Activated CD4-positive, alpha-beta T cell treated with anti-CD3 and anti-CD28 coated beads, Interleukin-2, amount 10 ng/mL, durations not matched to agents 7 days and 5 days (primary cell): Measurements from ENCODE around the gene SYNE1. TPM values are rescaled to one million over a fixed set of nuclear protein-coding genes. Genes with fewer than 3 reads are reported as not detected.
"Not testable (repeated sequence)": the region's sequence is repeated elsewhere in the genome, so short reads cannot be mapped to it uniquely, and the experiment has no call there.

Experiments
- CTCF ChIA-PET: fragments of 350-600 bp; sonication (Branson Sonifier 250); formaldehyde crosslinking; loops from one replicate; lab custom pipeline; 2021; ENCODE audit warnings: antibody characterized with exemption; lab: Charles Lee
- POLR2A ChIA-PET: fragments of 350-600 bp; sonication (Branson Sonifier 250); formaldehyde crosslinking; loops from one replicate; lab custom pipeline; 2021; ENCODE audit warnings: antibody characterized with exemption; lab: Charles Lee
- DNase-seq: peaks from one replicate; pipeline ENCODE4 v3.0.0-alpha.2; 2020
- H3K27ac Mint-ChIP-seq: one replicate; pipeline ENCODE4 v1.8.0; 2021; ENCODE audit warnings: mild to moderate bottlenecking, moderate library complexity, mixed read lengths
- H3K27me3 Mint-ChIP-seq: one replicate; pipeline ENCODE4 v1.8.0; 2021; ENCODE audit warnings: mixed read lengths
- H3K36me3 Mint-ChIP-seq: one replicate; pipeline ENCODE4 v1.8.0; 2021; ENCODE audit warnings: low read depth, mixed read lengths
- H3K4me1 Mint-ChIP-seq: one replicate; pipeline ENCODE4 v1.8.0; 2021; ENCODE audit warnings: mixed read lengths
- H3K4me3 Mint-ChIP-seq: one replicate; pipeline ENCODE4 v1.8.0; 2021; ENCODE audit warnings: mild to moderate bottlenecking, moderate library complexity, mixed read lengths
- H3K9me3 Mint-ChIP-seq: one replicate; pipeline ENCODE4 v1.8.0; 2021; ENCODE audit warnings: mixed read lengths
- total RNA-seq, 2 experiments: library from RNA; stranded (reverse); gene quantifications; one replicate each; pipeline ENCODE4 v1.2.3, GENCODE V29; 2021

SYNE1 gene
- total RNA-seq, 2 experiments from 2014 or later = 98.4 to 99.3 TPM

- H3K27ac Mint-ChIP-seq = no peak overlapping the region
- H3K4me1 Mint-ChIP-seq = no peaks in the 10 kb centered on the region
- no peaks in the 10 kb centered on the region for H3K27me3 Mint-ChIP-seq
- no peak for DNase-seq
- H3K36me3 Mint-ChIP-seq = no peaks in the 10 kb centered on the region
- ChIA-PET CTCF (no interaction called here), POLR2A (no interaction called here)
- no peaks in the 10 kb centered on the region for H3K9me3 Mint-ChIP-seq
- H3K4me3 Mint-ChIP-seq = no peak overlapping the region
Measured at GRCh38 chr6:152093711-152094110, 543.5 kb downstream of the SYNE1 start.

- no peak for DNase-seq
- no peak overlapping the region for H3K27ac Mint-ChIP-seq
- H3K4me3 Mint-ChIP-seq = no peak overlapping the region
- H3K9me3 Mint-ChIP-seq = no peaks in the 10 kb centered on the region
- no peaks in the 10 kb centered on the region for H3K4me1 Mint-ChIP-seq
- CTCF ChIA-PET = no interaction called here
- no peaks in the 10 kb centered on the region for H3K36me3 Mint-ChIP-seq
- POLR2A ChIA-PET = no interaction called here
- peaks cover 1% of the 10 kb centered on the region for H3K27me3 Mint-ChIP-seq
Measured at GRCh38 chr6:152091851-152092341, 545.3 kb downstream of the SYNE1 start.

DNA sequence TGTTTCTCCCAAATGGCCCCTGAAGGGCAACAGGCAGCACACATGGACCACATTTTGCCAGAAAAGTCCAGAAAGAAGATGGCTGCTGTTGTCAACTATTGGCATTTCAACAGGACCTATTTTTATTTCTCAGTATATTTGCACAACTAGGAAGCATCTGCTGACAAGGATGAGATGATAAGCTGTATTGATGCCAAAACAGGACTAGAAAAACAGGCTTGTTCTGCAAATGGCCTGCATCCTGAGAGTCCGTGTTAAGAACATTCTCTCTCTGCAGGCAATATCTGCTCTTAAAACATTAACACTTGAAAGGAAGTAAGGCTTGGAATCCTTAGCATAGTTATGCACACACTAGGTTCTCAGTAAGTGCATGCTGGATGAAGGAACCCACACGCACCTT is 546.0 kb downstream of the SYNE1 start:
- DNase-seq = no peak
- CTCF ChIA-PET = no interaction called here

GRCh38 chr6:152089992-152090391 is 547.2 kb downstream of the SYNE1 start:
- Mint-ChIP-seq H3K36me3 (no peaks in the 10 kb centered on the region), H3K9me3 (no peaks in the 10 kb centered on the region), H3K4me3 (no peak overlapping the region), H3K27me3 (peaks cover 1% of the 10 kb centered on the region), H3K27ac (no peak overlapping the region), H3K4me1 (no peaks in the 10 kb centered on the region)
- ChIA-PET CTCF (interaction anchor here (1.1 kb wide), 1 partner anchor 10 kb away, joined by 3 read pairs; no protein-coding TSS in a partner anchor), POLR2A (no interaction called here)
- DNase-seq = no peak

More for the DNA sequence above, 546.0 kb downstream of the SYNE1 start:
- H3K4me3 Mint-ChIP-seq = no peak overlapping the region
- H3K9me3 Mint-ChIP-seq = no peaks in the 10 kb centered on the region
- H3K36me3 Mint-ChIP-seq = no peaks in the 10 kb centered on the region
- H3K4me1 Mint-ChIP-seq = no peaks in the 10 kb centered on the region
- POLR2A ChIA-PET = no interaction called here
- peaks cover 1% of the 10 kb centered on the region for H3K27me3 Mint-ChIP-seq
- no peak overlapping the region for H3K27ac Mint-ChIP-seq

- ChIA-PET POLR2A (no interaction called here), CTCF (no interaction called here)
- no peak overlapping the region for H3K27ac Mint-ChIP-seq
Measured at GRCh38 chr6:152087701-152088100, 549.5 kb downstream of the SYNE1 start.

GRCh38 chr6:152087096-152087495 is 550.1 kb downstream of the SYNE1 start:
- Mint-ChIP-seq H3K27me3 (peaks cover 5% of the 10 kb centered on the region), H3K9me3 (peaks cover 4% of the 10 kb centered on the region), H3K4me1 (no peaks in the 10 kb centered on the region), H3K27ac (no peak overlapping the region), H3K36me3 (no peaks in the 10 kb centered on the region), H3K4me3 (no peak overlapping the region)
- ChIA-PET CTCF (no interaction called here), POLR2A (no interaction called here)
- DNase-seq = no peak

More at GRCh38 chr6:152087701-152088100, 549.5 kb downstream of the SYNE1 start:
- H3K4me1 Mint-ChIP-seq = no peaks in the 10 kb centered on the region
- peaks cover 5% of the 10 kb centered on the region for H3K27me3 Mint-ChIP-seq
- H3K36me3 Mint-ChIP-seq = no peaks in the 10 kb centered on the region
- no peak for DNase-seq
- no peak overlapping the region for H3K4me3 Mint-ChIP-seq
- H3K9me3 Mint-ChIP-seq = no peaks in the 10 kb centered on the region

GRCh38 chr6:152086223-152086873 is 550.8 kb downstream of the SYNE1 start:
- no peak for DNase-seq
- Mint-ChIP-seq H3K27me3 (peaks cover 6% of the 10 kb centered on the region), H3K27ac (no peak overlapping the region), H3K4me1 (no peaks in the 10 kb centered on the region), H3K36me3 (no peaks in the 10 kb centered on the region), H3K4me3 (no peak overlapping the region), H3K9me3 (peaks cover 4% of the 10 kb centered on the region)
- POLR2A ChIA-PET = no interaction called here
- CTCF ChIA-PET = no interaction called here

DNA sequence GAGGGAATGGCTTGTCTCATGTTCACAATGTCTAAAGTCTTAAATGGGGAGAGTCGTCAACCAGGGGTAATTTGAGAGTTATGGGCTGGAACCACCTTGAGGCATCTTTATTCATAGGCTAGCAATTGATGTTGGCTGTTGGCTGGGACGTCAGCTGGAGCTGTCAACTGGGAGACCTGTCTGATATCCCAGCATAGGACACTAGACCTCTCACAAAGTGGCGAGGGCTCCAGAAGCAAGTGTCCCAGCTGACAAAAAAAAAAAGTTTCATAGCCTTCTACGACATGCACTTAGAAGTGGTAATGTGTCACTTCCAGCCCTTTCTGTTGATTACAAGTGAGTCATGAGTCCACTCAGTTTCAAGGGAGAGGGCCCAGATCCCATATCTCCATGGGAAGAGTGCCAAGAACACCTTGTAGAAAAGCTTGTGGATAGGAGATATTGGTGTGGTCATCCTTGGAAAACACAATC is 551.7 kb downstream of the SYNE1 start:
- ChIA-PET CTCF (interaction anchor here (0.6 kb wide), 1 partner anchor 1827 kb away, joined by 3 read pairs; no protein-coding TSS in a partner anchor), POLR2A (no interaction called here)

DNA sequence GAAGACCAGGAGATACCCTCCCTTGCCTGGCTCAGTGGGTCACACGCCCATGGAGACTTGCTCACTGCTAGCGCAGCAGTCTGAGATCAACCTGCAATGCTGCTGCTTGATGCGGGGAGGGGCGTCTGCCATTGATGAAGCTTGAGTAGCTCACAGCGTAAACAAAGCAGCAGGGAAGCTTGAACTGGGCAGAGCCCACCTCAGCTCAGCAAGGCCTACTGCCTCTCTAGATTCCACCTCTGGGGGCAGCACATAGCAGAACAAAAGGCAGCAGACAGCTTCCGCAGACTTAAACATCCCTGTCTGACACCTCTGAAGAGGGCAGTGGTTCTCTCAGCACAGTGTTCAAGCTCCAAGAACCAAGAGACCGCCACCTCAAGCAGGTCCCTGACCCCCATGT is 558.4 kb downstream of the SYNE1 start:
- Mint-ChIP-seq H3K9me3 (peaks cover 29% of the 10 kb centered on the region), H3K27ac (no peak overlapping the region), H3K4me1 (no peaks in the 10 kb centered on the region), H3K36me3 (no peaks in the 10 kb centered on the region), H3K4me3 (no peak overlapping the region), H3K27me3 (peaks cover 11% of the 10 kb centered on the region)
- no peak for DNase-seq
- POLR2A ChIA-PET = no interaction called here
- CTCF ChIA-PET = no interaction called here

More for the DNA sequence above, 551.7 kb downstream of the SYNE1 start:
- Mint-ChIP-seq H3K4me1 (no peaks in the 10 kb centered on the region), H3K4me3 (no peak overlapping the region), H3K27ac (no peak overlapping the region), H3K27me3 (peaks cover 12% of the 10 kb centered on the region), H3K9me3 (peaks cover 6% of the 10 kb centered on the region), H3K36me3 (no peaks in the 10 kb centered on the region)
- DNase-seq = no peak

DNA sequence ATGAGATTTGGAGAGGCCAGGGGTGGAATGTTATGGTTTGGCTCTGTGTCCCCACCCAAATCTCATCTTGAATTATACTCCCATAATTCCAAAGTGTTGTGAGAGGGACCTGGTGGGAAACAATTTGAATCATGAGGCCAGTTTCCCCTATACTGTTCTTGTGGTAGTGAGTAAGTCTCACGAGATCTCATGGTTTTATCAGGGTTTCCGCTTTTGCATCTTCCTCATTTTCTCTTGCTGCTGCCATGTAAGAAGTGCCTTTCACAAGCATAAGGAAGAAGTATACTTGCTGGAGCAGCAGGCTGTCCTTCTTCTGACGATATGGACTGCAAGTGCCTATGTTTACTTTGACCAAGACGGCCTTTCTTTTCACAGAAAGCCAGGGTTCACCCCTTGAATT is 559.2 kb downstream of the SYNE1 start:
- no peaks in the 10 kb centered on the region for H3K36me3 Mint-ChIP-seq
- H3K4me1 Mint-ChIP-seq = no peaks in the 10 kb centered on the region
- ChIA-PET CTCF (no interaction called here), POLR2A (no interaction called here)
- H3K27me3 Mint-ChIP-seq = peaks cover 9% of the 10 kb centered on the region
- H3K27ac Mint-ChIP-seq = no peak overlapping the region
- no peak overlapping the region for H3K4me3 Mint-ChIP-seq
- no peak for DNase-seq
- H3K9me3 Mint-ChIP-seq = peaks cover 31% of the 10 kb centered on the region

- DNase-seq, H3K4me3 Mint-ChIP-seq, H3K4me1 Mint-ChIP-seq, H3K27ac Mint-ChIP-seq, H3K27me3 Mint-ChIP-seq, H3K36me3 Mint-ChIP-seq, CTCF ChIA-PET, POLR2A ChIA-PET: not testable (repeated sequence)
- peaks cover 26% of the 10 kb centered on the region for H3K9me3 Mint-ChIP-seq
Measured at GRCh38 chr6:152076242-152076641, 560.9 kb downstream of the SYNE1 start.

GRCh38 chr6:152071843-152072242 is 565.3 kb downstream of the SYNE1 start:
- Mint-ChIP-seq H3K4me1 (no peaks in the 10 kb centered on the region), H3K27ac (no peak overlapping the region), H3K27me3 (peaks cover 5% of the 10 kb centered on the region), H3K36me3 (no peaks in the 10 kb centered on the region), H3K4me3 (no peak overlapping the region), H3K9me3 (peaks cover 17% of the 10 kb centered on the region)
- ChIA-PET POLR2A (no interaction called here), CTCF (no interaction called here)
- DNase-seq = no peak
